ENCODE measurements around the gene HES1. TPM values are rescaled to one million over a fixed set of nuclear protein-coding genes. Genes with fewer than 3 reads are reported as not detected.

Gene HES1
- total RNA-seq, 2 experiments from 2014 or later, result not detected

GRCh38 chr3:194105292-194105691 is 30.7 kb upstream of the HES1 start:
- H3K27ac Mint-ChIP-seq, result no peak overlapping the region
- DNase-seq (no peak), ATAC-seq (no peak)
- POLR2A ChIA-PET, result interaction anchor here (0.8 kb wide), 1 partner anchor 255 kb away, joined by 3 read pairs; no protein-coding TSS in a partner anchor
- H3K4me3 Mint-ChIP-seq, result no peak overlapping the region
- CTCF ChIA-PET, result interaction anchor here (1.1 to 1.5 kb wide), 2 partner anchors 210 to 238 kb away, joined by 3 to 4 read pairs; no protein-coding TSS in a partner anchor
- H3K4me1 Mint-ChIP-seq (ENCODE audit: low read depth), result peaks cover 4% of the 10 kb centered on the region
- H3K27me3 Mint-ChIP-seq (ENCODE audit: low read depth), result peaks cover 45% of the 10 kb centered on the region
- H3K36me3 Mint-ChIP-seq (ENCODE audit: low read depth), result no peaks in the 10 kb centered on the region
- no peaks in the 10 kb centered on the region for H3K9me3 Mint-ChIP-seq (ENCODE audit: insufficient read depth)

DNA sequence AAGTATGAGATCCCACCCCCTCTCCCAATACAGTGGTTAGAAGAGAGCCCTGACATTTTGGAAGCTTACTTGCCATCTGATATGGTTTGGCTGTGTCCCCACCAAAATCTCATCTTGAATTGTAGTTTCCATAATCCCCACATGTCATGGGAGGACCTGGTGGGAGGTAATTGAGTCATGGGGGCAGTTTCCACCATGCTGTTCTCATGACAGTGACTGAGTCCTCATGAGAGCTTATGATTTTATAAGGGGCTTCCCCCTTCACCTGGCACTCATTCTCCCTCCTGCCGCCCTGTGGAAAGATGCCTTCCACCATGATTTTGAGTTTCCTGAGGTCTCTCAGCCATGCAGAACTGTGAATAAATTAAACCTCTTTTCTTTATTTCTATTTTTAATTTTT is 28.8 kb upstream of the HES1 start:
- peaks cover 41% of the 10 kb centered on the region for H3K27me3 Mint-ChIP-seq (ENCODE audit: low read depth)
- H3K4me3 Mint-ChIP-seq, result no peak overlapping the region
- H3K4me1 Mint-ChIP-seq (ENCODE audit: low read depth), result peaks cover 4% of the 10 kb centered on the region
- DNase-seq (no peak), ATAC-seq (no peak)
- H3K9me3 Mint-ChIP-seq (ENCODE audit: insufficient read depth), result no peaks in the 10 kb centered on the region
- no peak overlapping the region for H3K27ac Mint-ChIP-seq
- no peaks in the 10 kb centered on the region for H3K36me3 Mint-ChIP-seq (ENCODE audit: low read depth)
- ChIA-PET POLR2A (no interaction called here), CTCF (no interaction called here)

GRCh38 chr3:194109192-194109863 is 26.6 kb upstream of the HES1 start:
- POLR2A ChIA-PET, result no interaction called here
- peaks cover 29% of the 10 kb centered on the region for H3K27me3 Mint-ChIP-seq (ENCODE audit: low read depth)
- no peaks in the 10 kb centered on the region for H3K36me3 Mint-ChIP-seq (ENCODE audit: low read depth)
- no peak overlapping the region for H3K27ac Mint-ChIP-seq
- H3K9me3 Mint-ChIP-seq (ENCODE audit: insufficient read depth), result no peaks in the 10 kb centered on the region
- CTCF ChIA-PET, result interaction anchor here (1.3 kb wide), 1 partner anchor 206 kb away, joined by 4 read pairs; no protein-coding TSS in a partner anchor
- DNase-seq (no peak), ATAC-seq (no peak)
- no peaks in the 10 kb centered on the region for H3K4me1 Mint-ChIP-seq (ENCODE audit: low read depth)
- H3K4me3 Mint-ChIP-seq, result no peak overlapping the region

DNA sequence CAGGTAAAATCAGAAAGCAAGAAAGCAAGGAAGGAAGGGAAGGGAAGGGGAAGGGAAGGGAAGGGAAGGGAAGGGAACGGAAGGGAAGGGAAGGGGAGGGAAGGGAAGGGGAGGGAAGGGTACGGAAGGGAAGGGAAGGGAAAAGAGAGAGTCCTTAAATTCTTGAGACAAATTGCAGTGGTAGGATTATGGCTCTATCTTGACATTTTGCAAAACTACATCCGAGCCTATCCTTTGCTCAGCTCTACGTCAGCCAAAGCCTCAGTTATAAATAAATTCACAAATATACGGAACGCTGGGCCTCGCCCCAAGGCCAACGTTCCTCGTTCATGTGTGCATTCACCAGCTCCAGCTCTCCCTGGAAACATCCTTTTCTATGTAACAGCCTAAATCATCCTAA is 25.5 kb upstream of the HES1 start:
- ChIA-PET POLR2A (no interaction called here), CTCF (interaction anchor here (1.3 kb wide), 1 partner anchor 205 kb away, joined by 4 read pairs; no protein-coding TSS in a partner anchor)
- DNase-seq (no peak), ATAC-seq (no peak)
- Mint-ChIP-seq H3K27me3 (ENCODE audit: low read depth) (peaks cover 21% of the 10 kb centered on the region), H3K36me3 (ENCODE audit: low read depth) (no peaks in the 10 kb centered on the region), H3K4me3 (no peak overlapping the region), H3K27ac (no peak overlapping the region), H3K4me1 (ENCODE audit: low read depth) (no peaks in the 10 kb centered on the region), H3K9me3 (ENCODE audit: insufficient read depth) (no peaks in the 10 kb centered on the region)

DNA sequence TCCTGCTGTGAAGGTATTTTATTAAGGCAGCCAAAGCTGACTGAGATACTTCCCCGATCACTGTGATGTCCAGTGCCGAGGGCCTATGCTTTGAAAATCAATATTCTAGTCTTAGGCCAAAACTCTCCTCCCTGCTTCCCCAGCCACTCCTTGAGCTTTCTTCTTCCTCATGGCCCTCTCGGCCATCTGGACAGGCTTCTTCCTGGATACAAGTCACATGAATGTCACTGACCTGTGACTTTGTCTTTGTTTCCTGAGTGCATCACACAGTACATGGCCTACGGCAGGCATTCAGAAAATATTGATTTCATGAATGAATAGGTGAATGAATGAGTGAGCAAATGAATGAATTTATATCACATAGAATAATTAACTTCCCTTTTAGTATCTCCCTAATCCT is 24.6 kb upstream of the HES1 start:
- Mint-ChIP-seq H3K27ac (no peak overlapping the region), H3K36me3 (ENCODE audit: low read depth) (no peaks in the 10 kb centered on the region), H3K4me1 (ENCODE audit: low read depth) (no peaks in the 10 kb centered on the region), H3K4me3 (no peak overlapping the region), H3K27me3 (ENCODE audit: low read depth) (peaks cover 14% of the 10 kb centered on the region), H3K9me3 (ENCODE audit: insufficient read depth) (no peaks in the 10 kb centered on the region)
- ATAC-seq (no peak), DNase-seq (no peak)
- ChIA-PET CTCF (no interaction called here), POLR2A (no interaction called here)

DNA sequence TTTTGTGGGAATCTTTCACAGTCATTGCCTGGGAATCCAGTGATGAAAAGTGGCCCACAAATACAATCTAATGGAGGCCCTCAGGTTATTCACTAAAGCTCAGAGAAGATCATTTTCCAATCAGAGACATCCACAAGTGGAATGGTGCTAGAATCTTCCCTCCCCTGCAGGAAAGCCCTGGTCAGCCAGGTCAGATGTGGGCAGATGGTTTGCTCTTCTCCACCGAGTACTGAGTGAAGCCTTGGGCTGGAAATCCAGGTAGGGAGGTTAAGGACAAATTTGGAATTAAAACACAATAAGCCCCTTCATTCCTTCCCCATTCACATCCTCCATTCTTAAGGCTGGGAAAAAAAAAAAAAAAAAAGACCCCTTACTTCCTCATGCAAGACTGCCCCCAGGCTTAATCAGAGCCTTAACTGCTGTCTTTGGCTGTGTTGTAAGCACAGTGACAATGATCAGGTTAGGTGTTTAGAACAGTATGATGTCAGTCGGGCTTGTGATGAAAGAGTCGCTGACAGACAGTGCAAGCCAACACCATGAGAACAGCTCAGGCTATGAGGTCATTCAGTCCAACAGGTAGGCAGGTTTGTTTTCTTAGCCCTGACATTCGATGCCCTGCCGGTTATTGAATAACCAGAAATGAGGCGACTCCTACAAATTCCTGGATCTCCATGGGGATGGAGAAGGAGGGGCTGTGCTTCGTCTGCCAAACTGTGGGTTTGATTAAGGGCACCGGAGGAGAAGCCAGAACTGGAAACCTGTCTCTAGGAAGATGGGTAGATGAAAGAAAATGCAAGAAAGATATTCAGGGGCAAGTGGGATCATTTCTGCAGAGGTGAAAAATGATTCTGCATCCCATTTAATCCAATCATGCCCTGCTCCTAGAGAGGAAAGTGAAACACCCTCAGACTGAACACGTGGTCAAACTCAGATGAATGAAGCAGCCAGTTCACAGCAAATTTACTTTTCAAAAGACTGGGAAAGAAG is 23.5 kb upstream of the HES1 start:
- ChIA-PET POLR2A (no interaction called here), CTCF (no interaction called here)
- no peak overlapping the region for H3K4me3 Mint-ChIP-seq
- no peaks in the 10 kb centered on the region for H3K36me3 Mint-ChIP-seq (ENCODE audit: low read depth)
- no peaks in the 10 kb centered on the region for H3K9me3 Mint-ChIP-seq (ENCODE audit: insufficient read depth)
- no peak for DNase-seq
- H3K27ac Mint-ChIP-seq, result no peak overlapping the region
- peaks cover 14% of the 10 kb centered on the region for H3K27me3 Mint-ChIP-seq (ENCODE audit: low read depth)
- no peaks in the 10 kb centered on the region for H3K4me1 Mint-ChIP-seq (ENCODE audit: low read depth)
- ATAC-seq, result no peak

DNA sequence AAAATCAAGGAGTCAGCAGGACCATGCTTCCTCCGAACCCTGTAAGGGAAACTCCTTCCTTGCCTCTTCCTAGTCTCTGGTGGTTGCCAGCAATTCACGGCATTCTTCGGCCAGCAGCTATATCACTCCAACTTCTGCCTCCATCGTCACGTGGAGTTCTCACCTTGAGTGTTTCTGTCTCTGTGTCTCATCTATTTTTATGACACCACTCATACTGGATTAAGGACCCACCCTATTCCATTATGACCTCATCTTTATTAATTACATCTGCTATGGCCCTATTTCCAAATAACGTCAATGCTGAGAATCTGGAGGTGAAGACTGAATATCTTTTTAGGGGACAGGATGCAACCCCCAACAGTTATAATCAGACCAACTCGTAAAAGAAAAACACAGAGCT is 21.8 kb upstream of the HES1 start:
- Mint-ChIP-seq H3K9me3 (ENCODE audit: insufficient read depth) (no peaks in the 10 kb centered on the region), H3K36me3 (ENCODE audit: low read depth) (no peaks in the 10 kb centered on the region), H3K4me1 (ENCODE audit: low read depth) (no peaks in the 10 kb centered on the region), H3K27ac (no peak overlapping the region), H3K4me3 (no peak overlapping the region), H3K27me3 (ENCODE audit: low read depth) (peaks cover 13% of the 10 kb centered on the region)
- DNase-seq, result no peak
- POLR2A ChIA-PET, result no interaction called here
- CTCF ChIA-PET, result no interaction called here
- ATAC-seq, result no peak

- no peaks in the 10 kb centered on the region for H3K4me1 Mint-ChIP-seq (ENCODE audit: low read depth)
- DNase-seq (no peak), ATAC-seq (no peak)
- H3K4me3 Mint-ChIP-seq, result no peak overlapping the region
- H3K9me3 Mint-ChIP-seq (ENCODE audit: insufficient read depth), result no peaks in the 10 kb centered on the region
- ChIA-PET CTCF (interaction anchor here (1.5 kb wide), 1 partner anchor 19 kb away, joined by 3 read pairs; no protein-coding TSS in a partner anchor), POLR2A (no interaction called here)
- H3K36me3 Mint-ChIP-seq (ENCODE audit: low read depth), result no peaks in the 10 kb centered on the region
- H3K27ac Mint-ChIP-seq, result no peak overlapping the region
- H3K27me3 Mint-ChIP-seq (ENCODE audit: low read depth), result peaks cover 29% of the 10 kb centered on the region
These were observed 18.7 kb upstream of the HES1 start for GRCh38 chr3:194117104-194117845.

DNA sequence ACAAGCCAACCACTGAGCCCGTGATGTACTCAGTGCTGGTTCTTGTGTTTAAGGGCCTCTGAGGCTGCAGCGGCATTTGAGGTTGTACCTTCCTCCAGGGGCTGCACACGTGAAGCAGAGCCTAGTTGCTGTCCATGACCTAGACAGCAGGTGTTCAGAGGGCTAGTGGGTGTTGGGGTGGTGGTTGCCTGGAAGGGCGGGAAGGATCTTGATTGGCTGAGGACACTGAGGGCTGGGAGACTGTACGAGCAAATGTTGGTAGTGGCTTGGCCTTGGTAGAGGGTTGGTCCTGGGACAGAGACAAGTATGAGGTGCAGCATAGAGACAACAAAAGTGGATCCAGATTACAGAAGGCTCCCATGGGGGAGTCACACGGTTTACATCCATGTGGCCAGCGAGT is 17.0 kb upstream of the HES1 start:
- no peak overlapping the region for H3K27ac Mint-ChIP-seq
- ChIA-PET CTCF (no interaction called here), POLR2A (no interaction called here)
- no peaks in the 10 kb centered on the region for H3K36me3 Mint-ChIP-seq (ENCODE audit: low read depth)
- ATAC-seq (no peak), DNase-seq (no peak)
- no peaks in the 10 kb centered on the region for H3K4me1 Mint-ChIP-seq (ENCODE audit: low read depth)
- no peak overlapping the region for H3K4me3 Mint-ChIP-seq
- H3K27me3 Mint-ChIP-seq (ENCODE audit: low read depth), result peaks cover 34% of the 10 kb centered on the region
- H3K9me3 Mint-ChIP-seq (ENCODE audit: insufficient read depth), result no peaks in the 10 kb centered on the region

GRCh38 chr3:194119831-194120590 is 15.9 kb upstream of the HES1 start:
- no peak overlapping the region for H3K4me3 Mint-ChIP-seq
- CTCF ChIA-PET, result no interaction called here
- no peaks in the 10 kb centered on the region for H3K36me3 Mint-ChIP-seq (ENCODE audit: low read depth)
- H3K27me3 Mint-ChIP-seq (ENCODE audit: low read depth), result peaks cover 38% of the 10 kb centered on the region
- DNase-seq (no peak), ATAC-seq (no peak)
- H3K27ac Mint-ChIP-seq, result no peak overlapping the region
- POLR2A ChIA-PET, result no interaction called here
- H3K4me1 Mint-ChIP-seq (ENCODE audit: low read depth), result no peaks in the 10 kb centered on the region
- no peaks in the 10 kb centered on the region for H3K9me3 Mint-ChIP-seq (ENCODE audit: insufficient read depth)
